Peyer's patch (tissue), 4 donors: ENCODE measurements around the gene OCA2. TPM values are rescaled to one million over a fixed set of nuclear protein-coding genes. Genes with fewer than 3 reads are reported as not detected.
A peak's percentile ranks its signal among the peaks of the same experiment; 100 is the strongest.

Source experiments
- DNase-seq, 3 donors: peaks; one replicate each; pipeline ENCODE4 v3.0.0-alpha.2; 2017 to 2019
- H3K27ac ChIP-seq, 4 donors: fragments of 200-600 bp; sonication (generic); one replicate each; pipeline ENCODE4 v1.5.1; 2016 to 2019
- H3K27me3 ChIP-seq, 2 donors: fragments of 200-600 bp; sonication (generic); one replicate each; pipeline ENCODE4 v1.5.1; 2019
- H3K36me3 ChIP-seq, 3 donors: fragments of 200-600 bp; sonication (generic); one replicate each; pipeline ENCODE4 v1.5.1; 2016 to 2019
- H3K4me1 ChIP-seq, 4 donors: fragments of 200-600 bp; sonication (generic); one replicate each; pipeline ENCODE4 v1.5.1; 2016 to 2019
- H3K4me3 ChIP-seq, 4 donors: fragments of 200-600 bp; sonication (generic); 1 replicate in 3 of 4; 2 replicates in 1 of 4; pipeline ENCODE4 v1.5.1; 2016 to 2019; ENCODE audit warnings: mild to moderate bottlenecking in 1 of 4
- H3K9me3 ChIP-seq, 4 donors: fragments of 200-600 bp; sonication (generic); one replicate each; pipeline ENCODE4 v1.5.1; 2016 to 2019; ENCODE audit warnings: mild to moderate bottlenecking in 1 of 4
- POLR2A ChIP-seq, 2 donors: fragments of 450-650 bp; IDR thresholded peaks; one replicate each; pipeline ENCODE4 v1.5.1; 2017; ENCODE audit warnings: antibody characterized with exemption in 2 of 2, mild to moderate bottlenecking in 2 of 2, moderate library complexity in 2 of 2
- total RNA-seq, 4 donors: library from RNA; depleted of rRNA; stranded (reverse); fragments of >200 nt; gene quantifications; one replicate each; pipeline ENCODE4 v1.1.0, GENCODE V29; 2016
- TF ChIP-seq, protein P1 (sequence below), 6 experiments: fragments of 450-650 bp in 4 of 6; fragments of 200-600 bp in 2 of 6; sonication (generic) in 1 of 6; IDR thresholded peaks; one replicate each; pipeline ENCODE4 v1.5.1; 2017 to 2019; ENCODE audit warnings: antibody characterized with exemption in 6 of 6, mild to moderate bottlenecking in 3 of 6, moderate library complexity in 1 of 6

Gene OCA2
- total RNA-seq, 4 donors from 2014 or later = 1.4 to 3.0 TPM; not detected in 2

DNA sequence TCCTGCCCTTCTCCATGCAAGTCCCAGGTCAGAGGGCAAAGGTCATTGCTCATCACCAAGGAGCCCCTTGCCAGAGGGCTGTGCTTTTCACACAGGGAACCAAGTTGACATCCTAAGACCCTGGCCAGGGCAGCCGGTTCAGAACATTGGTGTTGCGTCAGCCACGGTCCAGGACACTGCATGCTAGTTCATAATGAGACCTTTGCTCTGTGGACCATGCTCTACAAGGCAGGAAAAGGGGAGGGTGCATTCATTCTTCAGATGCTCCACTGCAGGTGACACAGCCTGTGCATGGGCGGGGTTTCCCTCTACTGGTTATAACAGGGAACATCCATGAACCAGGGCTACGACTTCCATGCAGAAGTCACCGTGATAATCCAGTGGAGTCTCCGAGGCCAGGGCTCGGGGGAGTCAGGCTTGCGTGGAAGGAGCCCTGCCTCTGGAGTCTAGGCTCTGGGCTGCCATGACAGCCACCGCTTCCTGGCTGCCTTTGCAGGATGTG lies 81.6 kb downstream of the OCA2 start:
- no peak overlapping the region for H3K4me3 ChIP-seq
- TF ChIP-seq, protein P1, sequence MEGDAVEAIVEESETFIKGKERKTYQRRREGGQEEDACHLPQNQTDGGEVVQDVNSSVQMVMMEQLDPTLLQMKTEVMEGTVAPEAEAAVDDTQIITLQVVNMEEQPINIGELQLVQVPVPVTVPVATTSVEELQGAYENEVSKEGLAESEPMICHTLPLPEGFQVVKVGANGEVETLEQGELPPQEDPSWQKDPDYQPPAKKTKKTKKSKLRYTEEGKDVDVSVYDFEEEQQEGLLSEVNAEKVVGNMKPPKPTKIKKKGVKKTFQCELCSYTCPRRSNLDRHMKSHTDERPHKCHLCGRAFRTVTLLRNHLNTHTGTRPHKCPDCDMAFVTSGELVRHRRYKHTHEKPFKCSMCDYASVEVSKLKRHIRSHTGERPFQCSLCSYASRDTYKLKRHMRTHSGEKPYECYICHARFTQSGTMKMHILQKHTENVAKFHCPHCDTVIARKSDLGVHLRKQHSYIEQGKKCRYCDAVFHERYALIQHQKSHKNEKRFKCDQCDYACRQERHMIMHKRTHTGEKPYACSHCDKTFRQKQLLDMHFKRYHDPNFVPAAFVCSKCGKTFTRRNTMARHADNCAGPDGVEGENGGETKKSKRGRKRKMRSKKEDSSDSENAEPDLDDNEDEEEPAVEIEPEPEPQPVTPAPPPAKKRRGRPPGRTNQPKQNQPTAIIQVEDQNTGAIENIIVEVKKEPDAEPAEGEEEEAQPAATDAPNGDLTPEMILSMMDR (IDR thresholded peaks at IDR 0.05) = peak in 2 of 6 experiments; percentile 26 to 40
- TF ChIP-seq POLR2A (IDR thresholded peaks at IDR 0.05) = no peak
- DNase-seq = peak in 1 of 3 donors; percentile 53

DNA sequence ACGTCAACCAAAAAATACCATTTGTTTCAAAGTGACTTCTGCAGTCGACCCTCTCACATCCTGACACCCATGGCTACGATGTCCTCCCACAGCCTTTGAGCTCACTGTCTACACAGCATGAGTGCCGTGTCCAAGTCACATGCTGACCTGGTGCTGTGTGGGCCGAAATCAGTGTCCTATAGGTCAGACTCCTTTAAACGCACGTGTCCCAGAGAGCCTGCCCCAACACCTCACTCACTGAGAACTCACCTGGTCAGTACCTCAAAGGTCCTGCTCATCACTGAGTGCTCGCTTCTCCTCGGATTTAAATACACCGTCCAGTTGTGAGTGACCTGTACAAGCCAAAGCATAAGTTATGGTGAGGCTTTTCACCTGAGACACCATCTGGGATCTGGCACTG lies 83.3 kb downstream of the OCA2 start:
- no peaks in the 10 kb centered on the region for H3K4me1 ChIP-seq
- TF ChIP-seq, protein P1 (IDR thresholded peaks at IDR 0.05) = no peak
- DNase-seq = no peak
- H3K4me3 ChIP-seq = no peak overlapping the region
- no peaks in the 10 kb centered on the region for H3K9me3 ChIP-seq
- no peaks in the 10 kb centered on the region for H3K36me3 ChIP-seq
- H3K27me3 ChIP-seq = no peaks in the 10 kb centered on the region
- no peak overlapping the region for H3K27ac ChIP-seq

More for the DNA sequence above, 81.6 kb downstream of the OCA2 start:
- no peaks in the 10 kb centered on the region for H3K27me3 ChIP-seq
- H3K27ac ChIP-seq = no peak overlapping the region
- no peaks in the 10 kb centered on the region for H3K9me3 ChIP-seq
- H3K4me1 ChIP-seq = peaks cover 0 to 7% (median 0%) of the 10 kb centered on the region in 4 donors
- H3K36me3 ChIP-seq = no peaks in the 10 kb centered on the region

DNA sequence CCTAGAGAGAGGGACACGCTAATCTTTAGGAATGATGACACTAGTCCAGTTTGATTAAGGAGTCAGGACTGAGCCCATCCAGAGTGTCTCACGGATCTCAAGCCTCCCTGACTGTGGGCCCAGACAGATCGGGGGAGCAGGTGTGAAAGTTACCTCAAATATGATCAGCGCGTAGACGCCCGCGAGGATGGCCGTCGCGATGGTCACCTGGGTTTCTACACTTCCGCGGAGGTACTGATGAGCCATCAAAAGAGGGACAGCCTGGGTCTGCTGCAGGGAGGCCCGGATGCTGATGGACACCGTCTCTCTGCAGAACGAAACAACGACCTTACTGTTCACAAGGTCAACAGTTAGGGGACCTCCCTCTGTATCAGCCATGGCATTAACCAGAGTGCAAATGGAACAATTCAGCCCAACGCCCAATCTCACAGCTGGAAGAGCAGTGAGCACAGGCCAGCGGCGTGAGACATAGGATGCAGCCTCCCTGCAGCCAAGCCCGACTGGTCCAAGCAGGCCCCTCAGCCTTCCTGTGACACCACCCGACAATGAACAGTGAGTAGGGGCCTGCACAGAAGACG lies 84.4 kb downstream of the OCA2 start:
- TF ChIP-seq, protein P1 (IDR thresholded peaks at IDR 0.05) = no peak
- TF ChIP-seq POLR2A (IDR thresholded peaks at IDR 0.05) = no peak
- no peak for DNase-seq

DNA sequence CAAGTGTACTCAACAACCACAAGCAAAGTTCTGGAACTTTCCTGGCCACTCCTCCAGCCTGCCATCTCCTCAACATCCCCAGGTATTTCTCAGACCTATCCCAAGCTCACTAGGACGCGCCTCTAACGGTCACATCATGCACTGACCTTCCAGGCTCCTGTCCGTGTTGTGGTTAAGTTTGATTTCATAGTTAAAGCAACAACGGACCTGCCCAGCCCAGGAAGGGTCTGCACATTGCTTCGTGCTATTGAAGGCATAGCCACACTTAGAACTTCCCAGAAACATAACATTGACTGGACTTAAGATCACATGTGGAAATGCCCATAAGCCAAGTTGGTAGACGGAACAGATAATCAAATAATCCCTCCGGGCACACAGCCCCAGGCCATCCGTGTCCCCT lies 85.1 kb downstream of the OCA2 start:
- Histone ChIP-seq H3K27me3 (no peaks in the 10 kb centered on the region), H3K9me3 (no peaks in the 10 kb centered on the region), H3K36me3 (no peaks in the 10 kb centered on the region), H3K4me3 (no peak overlapping the region), H3K27ac (no peak overlapping the region), H3K4me1 (no peaks in the 10 kb centered on the region)
- TF ChIP-seq, protein P1 (IDR thresholded peaks at IDR 0.05) = no peak
- TF ChIP-seq POLR2A (IDR thresholded peaks at IDR 0.05) = no peak
- no peak for DNase-seq

More for the DNA sequence above, 84.4 kb downstream of the OCA2 start:
- no peaks in the 10 kb centered on the region for H3K9me3 ChIP-seq
- H3K27ac ChIP-seq = no peak overlapping the region
- H3K4me3 ChIP-seq = no peak overlapping the region
- H3K36me3 ChIP-seq = no peaks in the 10 kb centered on the region
- no peaks in the 10 kb centered on the region for H3K4me1 ChIP-seq
- no peaks in the 10 kb centered on the region for H3K27me3 ChIP-seq

DNA sequence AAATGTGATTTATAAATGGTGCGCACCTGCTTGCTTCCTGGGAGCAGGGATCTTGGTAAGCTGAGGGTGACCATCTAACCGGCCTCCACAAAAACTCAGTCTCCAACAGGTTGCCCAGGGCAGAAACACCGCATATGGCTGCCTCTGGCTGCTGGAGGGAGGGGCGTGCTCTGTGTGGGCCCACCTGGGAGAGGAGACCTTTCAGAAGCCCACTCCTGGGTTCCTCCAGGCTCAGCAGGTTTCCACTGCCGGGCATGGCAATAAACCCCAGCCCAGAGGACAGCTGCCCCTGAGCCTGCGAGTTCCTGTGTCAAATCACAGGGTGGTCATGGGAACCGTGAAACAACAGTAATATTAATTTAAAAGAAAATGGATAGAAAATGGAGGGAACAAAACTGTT lies 85.6 kb downstream of the OCA2 start:
- Histone ChIP-seq H3K27ac (no peak overlapping the region), H3K27me3 (no peaks in the 10 kb centered on the region), H3K9me3 (no peaks in the 10 kb centered on the region), H3K4me3 (no peak overlapping the region), H3K4me1 (no peaks in the 10 kb centered on the region), H3K36me3 (no peaks in the 10 kb centered on the region)
- DNase-seq = no peak
- TF ChIP-seq, protein P1 (IDR thresholded peaks at IDR 0.05) = no peak
- TF ChIP-seq POLR2A (IDR thresholded peaks at IDR 0.05) = no peak
